DND-41 (cell line): ENCODE data around the gene FBXL20.

ENCODE experiments used
- CTCF ChIP-seq: IDR thresholded peaks from 2 replicates; pipeline ENCODE4 v1.5.1; 2012; ENCODE audit warnings: borderline replicate concordance, low read length, moderate library complexity, mild to moderate bottlenecking; ENCODE audit not compliant: poor library complexity, severe bottlenecking; ENCODE audit errors: extremely low read depth
- EZH2 ChIP-seq: IDR thresholded peaks from 3 replicates; pipeline ENCODE4 v1.6.1; 2012; ENCODE audit warnings: borderline replicate concordance, low read depth, mild to moderate bottlenecking, moderate library complexity, low read length, inconsistent platforms; ENCODE audit not compliant: severe bottlenecking

- no peak for TF ChIP-seq CTCF
- TF ChIP-seq EZH2: no peak
Measured at GRCh38 chr17:39240631-39241030, 160.8 kb downstream of the FBXL20 start.
